ENCODE measurements around the gene CLTCL1. TPM values are rescaled to one million over a fixed set of nuclear protein-coding genes. Genes with fewer than 3 reads are reported as not detected.

The CLTCL1 gene
- total and polyA plus RNA-seq, 9 of the 15 experiments (the other 6 are each of a cell fraction or from before 2014, with no cell fraction given) = 1.1 to 11.7 (median 5.0) TPM

DNA sequence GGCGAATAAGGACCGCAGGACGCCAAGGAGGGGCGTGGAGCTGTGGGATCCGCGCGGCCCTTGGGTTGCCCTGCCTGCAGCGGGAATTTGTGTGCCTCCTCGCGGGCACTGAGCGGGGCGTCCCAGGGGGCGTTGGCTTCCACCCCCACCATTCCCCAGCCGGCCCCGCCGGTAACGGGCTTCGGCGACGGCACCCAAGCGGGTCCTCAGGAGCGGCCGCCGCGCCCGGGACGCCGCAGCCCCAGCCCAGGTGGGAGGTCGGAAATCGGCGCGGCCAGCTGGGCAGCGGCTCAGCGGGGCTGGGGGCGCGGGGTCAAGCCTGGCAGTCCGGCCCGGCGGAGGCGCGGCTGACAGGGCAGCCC is 320 bp downstream of the CLTCL1 start (continued):
- TF ChIP-seq CHD7 (IDR thresholded peaks at IDR 0.05; ENCODE audit: low read depth, low read length) = no peak
- peak; percentile 66 for TF ChIP-seq CXXC5 (CRISPR knock-in tag; IDR thresholded peaks at IDR 0.05)
- TF ChIP-seq GTF2A2 (tag; IDR thresholded peaks at IDR 0.05) = no peak; the same call in 1 of the 2 replicates
- peak; percentile 95 for TF ChIP-seq THAP12 (CRISPR knock-in tag; IDR thresholded peaks at IDR 0.05)
- peak; percentile 84 for TF ChIP-seq CTBP1 (IDR thresholded peaks at IDR 0.05; ENCODE audit: borderline replicate concordance)
- TF ChIP-seq TRIM25 (IDR thresholded peaks at IDR 0.05; ENCODE audit: borderline replicate concordance) = no peak
- peak; percentile 81; the same call in 1 of the 2 replicates for TF ChIP-seq ELF2 (CRISPR knock-in tag; IDR thresholded peaks at IDR 0.05)
- TF ChIP-seq HNRNPLL (IDR thresholded peaks at IDR 0.05; ENCODE audit: low read depth, low read length, poor library complexity, severe bottlenecking) = peak; percentile 8
- TF ChIP-seq IFI16 (CRISPR knock-in tag; IDR thresholded peaks at IDR 0.05) = no peak
- TF ChIP-seq SP1 (CRISPR knock-in tag; IDR thresholded peaks at IDR 0.05) = 0 out of 2 replicates have a peak, but pooled peaks have one; percentile 9
- no peak for TF ChIP-seq KLF10 (CRISPR knock-in tag; IDR thresholded peaks at IDR 0.05)
- TF ChIP-seq ZNF668 (CRISPR knock-in tag; IDR thresholded peaks at IDR 0.05) = no peak
- TF ChIP-seq GATA2 (CRISPR knock-in tag; IDR thresholded peaks at IDR 0.05) = no peak
- no peak; the same call in 1 of the 2 replicates for TF ChIP-seq PHB (CRISPR knock-in tag; IDR thresholded peaks at IDR 0.05)
- no peak; the same call in 1 of the 2 replicates for TF ChIP-seq CHCHD3 (CRISPR knock-in tag; IDR thresholded peaks at IDR 0.05)
